ENCODE results near the gene ATL1. TPM values are rescaled to one million over a fixed set of nuclear protein-coding genes. Genes with fewer than 3 reads are reported as not detected.
A peak's percentile ranks its signal among the peaks of the same experiment; 100 is the strongest.

Gene ATL1
- total RNA-seq, 2 experiments from 2014 or later, result 0.82 to 1.6 TPM

GRCh38 chr14:50647282-50647681 lies 87.3 kb downstream of the ATL1 start:
- POLR2A ChIA-PET, result interaction anchor here (0.6 to 1.3 kb wide), 6 partner anchors 10 to 393 kb away, joined by 3 to 8 read pairs (median 4); no protein-coding TSS in a partner anchor
- TF ChIP-seq CTCF (conservative IDR thresholded peaks at IDR 0.05; ENCODE audit: low read length), result no peak
- TF ChIP-seq EZH2phosphoT487 (IDR thresholded peaks at IDR 0.05; ENCODE audit: borderline replicate concordance, low read depth, low read length), result no peak
- Histone ChIP-seq H3K79me2 (ENCODE audit: insufficient read depth, low read depth, low read length) (no peaks in the 10 kb centered on the region), H3K4me2 (ENCODE audit: low read length) (peak overlapping the region; percentile 68), H2AFZ (ENCODE audit: low read length) (peak overlapping the region; percentile 39; the same call in 1 of the 2 replicates), H3K4me3 (ENCODE audit: low read depth, low read length, poor library complexity, severe bottlenecking) (peak overlapping the region; percentile 24), H3K4me1 (ENCODE audit: insufficient read depth, low read length, poor library complexity, severe bottlenecking) (peaks cover 31% of the 10 kb centered on the region), H3K9me3 (ENCODE audit: low read length) (no peaks in the 10 kb centered on the region), H3K27ac (ENCODE audit: low read depth, low read length, poor library complexity, severe bottlenecking) (peak overlapping the region; percentile 14), H3K36me3 (ENCODE audit: insufficient read depth, low read length) (peaks cover 11% of the 10 kb centered on the region; the same call in 1 of the 2 replicates), H3K9me2 (ENCODE audit: insufficient read depth, low read length) (no peaks in the 10 kb centered on the region), H4K20me1 (ENCODE audit: insufficient read depth, low read length) (no peaks in the 10 kb centered on the region)
- no TSS peak for BruUV-seq (replicated peaks)
- DNase-seq (ENCODE audit: low spot score), result peak; percentile 59
- CTCF ChIA-PET (ENCODE audit: unreplicated experiment), result no interaction called here
- intact Hi-C loops (cut with micrococcal nuclease; ENCODE audit: unreplicated experiment), result no loop called here

GRCh38 chr14:50647753-50648152 lies 87.8 kb downstream of the ATL1 start:
- peaks cover 31% of the 10 kb centered on the region for H3K4me1 ChIP-seq (ENCODE audit: insufficient read depth, low read length, poor library complexity, severe bottlenecking)
- H3K9me3 ChIP-seq (ENCODE audit: low read length), result no peaks in the 10 kb centered on the region
- H3K36me3 ChIP-seq (ENCODE audit: insufficient read depth, low read length), result peaks cover 11% of the 10 kb centered on the region; the same call in 1 of the 2 replicates
- H4K20me1 ChIP-seq (ENCODE audit: insufficient read depth, low read length), result no peaks in the 10 kb centered on the region
- intact Hi-C loops (cut with micrococcal nuclease; ENCODE audit: unreplicated experiment), result no loop called here
- DNase-seq (ENCODE audit: low spot score), result no peak
- H2AFZ ChIP-seq (ENCODE audit: low read length), result peak overlapping the region; percentile 39; the same call in 1 of the 2 replicates
- H3K79me2 ChIP-seq (ENCODE audit: insufficient read depth, low read depth, low read length), result no peaks in the 10 kb centered on the region
- H3K4me2 ChIP-seq (ENCODE audit: low read length), result peak overlapping the region; percentile 68
- POLR2A ChIA-PET, result interaction anchor here (1.3 kb wide), 1 partner anchor 11 kb away, joined by 3 read pairs; no protein-coding TSS in a partner anchor
- CTCF ChIA-PET (ENCODE audit: unreplicated experiment), result no interaction called here
- H3K4me3 ChIP-seq (ENCODE audit: low read depth, low read length, poor library complexity, severe bottlenecking), result peak overlapping the region; percentile 24
- no TSS peak for BruUV-seq (replicated peaks)
- TF ChIP-seq CTCF (conservative IDR thresholded peaks at IDR 0.05; ENCODE audit: low read length), result no peak
- TF ChIP-seq EZH2phosphoT487 (IDR thresholded peaks at IDR 0.05; ENCODE audit: borderline replicate concordance, low read depth, low read length), result no peak
- peak overlapping the region; percentile 14 for H3K27ac ChIP-seq (ENCODE audit: low read depth, low read length, poor library complexity, severe bottlenecking)
- H3K9me2 ChIP-seq (ENCODE audit: insufficient read depth, low read length), result no peaks in the 10 kb centered on the region

GRCh38 chr14:50649691-50650090 lies 89.7 kb downstream of the ATL1 start:
- POLR2A ChIA-PET, result interaction anchor here (1.1 to 1.7 kb wide), 5 partner anchors 9 to 20 kb away, joined by 3 to 6 read pairs (median 4); no protein-coding TSS in a partner anchor
- Histone ChIP-seq H3K4me1 (ENCODE audit: insufficient read depth, low read length, poor library complexity, severe bottlenecking) (peaks cover 31% of the 10 kb centered on the region), H3K4me3 (ENCODE audit: low read depth, low read length, poor library complexity, severe bottlenecking) (no peak overlapping the region), H3K79me2 (ENCODE audit: insufficient read depth, low read depth, low read length) (no peaks in the 10 kb centered on the region), H3K4me2 (ENCODE audit: low read length) (peak overlapping the region; percentile 57), H3K9me3 (ENCODE audit: low read length) (no peaks in the 10 kb centered on the region), H4K20me1 (ENCODE audit: insufficient read depth, low read length) (no peaks in the 10 kb centered on the region), H2AFZ (ENCODE audit: low read length) (peak overlapping the region; percentile 6; the same call in 1 of the 2 replicates), H3K36me3 (ENCODE audit: insufficient read depth, low read length) (peaks cover under 1% of the 10 kb centered on the region; the same call in 1 of the 2 replicates), H3K27ac (ENCODE audit: low read depth, low read length, poor library complexity, severe bottlenecking) (peak overlapping the region; percentile 39), H3K9me2 (ENCODE audit: insufficient read depth, low read length) (no peaks in the 10 kb centered on the region)
- DNase-seq (ENCODE audit: low spot score), result peak; percentile 47
- TF ChIP-seq EZH2phosphoT487 (IDR thresholded peaks at IDR 0.05; ENCODE audit: borderline replicate concordance, low read depth, low read length) (no peak), CTCF (conservative IDR thresholded peaks at IDR 0.05; ENCODE audit: low read length) (no peak)
- BruUV-seq (replicated peaks), result no TSS peak
- intact Hi-C loops (cut with micrococcal nuclease; ENCODE audit: unreplicated experiment), result no loop called here
- CTCF ChIA-PET (ENCODE audit: unreplicated experiment), result no interaction called here

Measured in OCI-LY7 (cell line).